OCI-LY7 (cell line): ENCODE results near the gene PTPRM.

ENCODE experiments used
- EZH2phosphoT487 ChIP-seq: fragments of 200-600 bp; sonication (generic); IDR thresholded peaks from 2 replicates; pipeline ENCODE4 v1.6.1; 2018; ENCODE audit warnings: low read depth, borderline replicate concordance, mild to moderate bottlenecking, mixed run types, antibody characterized with exemption, low read length, moderate library complexity, mixed read lengths
- TF ChIP-seq, protein P1 (sequence below): fragments of 200-600 bp; sonication (generic); conservative IDR thresholded peaks from 2 replicates; pipeline ENCODE4 v1.5.1; 2014; ENCODE audit warnings: mild to moderate bottlenecking, antibody characterized with exemption, low read length, moderate library complexity, mixed read lengths

DNA sequence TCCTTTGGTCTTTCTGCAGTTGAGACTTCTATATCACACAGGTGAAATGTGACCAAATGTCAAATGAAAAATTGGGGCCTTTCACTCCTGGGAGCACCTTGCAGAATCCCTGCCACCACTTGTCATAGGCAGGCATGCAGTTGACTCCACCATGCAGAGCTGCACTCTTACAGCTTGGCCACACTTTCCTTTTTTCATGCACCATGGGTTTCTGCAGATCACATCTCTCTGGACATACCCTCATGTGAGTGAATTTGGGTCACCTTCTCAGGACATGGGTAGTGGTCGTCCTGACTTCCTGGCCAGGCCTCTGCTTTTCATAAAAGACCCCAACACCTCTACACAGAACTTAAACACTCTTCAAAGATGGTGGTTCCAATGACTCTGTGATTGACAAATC lies 887.0 kb downstream of the PTPRM start:
- TF ChIP-seq, protein P1, sequence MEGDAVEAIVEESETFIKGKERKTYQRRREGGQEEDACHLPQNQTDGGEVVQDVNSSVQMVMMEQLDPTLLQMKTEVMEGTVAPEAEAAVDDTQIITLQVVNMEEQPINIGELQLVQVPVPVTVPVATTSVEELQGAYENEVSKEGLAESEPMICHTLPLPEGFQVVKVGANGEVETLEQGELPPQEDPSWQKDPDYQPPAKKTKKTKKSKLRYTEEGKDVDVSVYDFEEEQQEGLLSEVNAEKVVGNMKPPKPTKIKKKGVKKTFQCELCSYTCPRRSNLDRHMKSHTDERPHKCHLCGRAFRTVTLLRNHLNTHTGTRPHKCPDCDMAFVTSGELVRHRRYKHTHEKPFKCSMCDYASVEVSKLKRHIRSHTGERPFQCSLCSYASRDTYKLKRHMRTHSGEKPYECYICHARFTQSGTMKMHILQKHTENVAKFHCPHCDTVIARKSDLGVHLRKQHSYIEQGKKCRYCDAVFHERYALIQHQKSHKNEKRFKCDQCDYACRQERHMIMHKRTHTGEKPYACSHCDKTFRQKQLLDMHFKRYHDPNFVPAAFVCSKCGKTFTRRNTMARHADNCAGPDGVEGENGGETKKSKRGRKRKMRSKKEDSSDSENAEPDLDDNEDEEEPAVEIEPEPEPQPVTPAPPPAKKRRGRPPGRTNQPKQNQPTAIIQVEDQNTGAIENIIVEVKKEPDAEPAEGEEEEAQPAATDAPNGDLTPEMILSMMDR = no peak
- TF ChIP-seq EZH2phosphoT487 = no peak
